ENCODE data around the gene SLC25A13. TPM values are rescaled to one million over a fixed set of nuclear protein-coding genes. Genes with fewer than 3 reads are reported as not detected.

The SLC25A13 gene
- total and polyA plus RNA-seq, 2 experiments from 2014 or later = 32.0 to 37.5 TPM

DNA sequence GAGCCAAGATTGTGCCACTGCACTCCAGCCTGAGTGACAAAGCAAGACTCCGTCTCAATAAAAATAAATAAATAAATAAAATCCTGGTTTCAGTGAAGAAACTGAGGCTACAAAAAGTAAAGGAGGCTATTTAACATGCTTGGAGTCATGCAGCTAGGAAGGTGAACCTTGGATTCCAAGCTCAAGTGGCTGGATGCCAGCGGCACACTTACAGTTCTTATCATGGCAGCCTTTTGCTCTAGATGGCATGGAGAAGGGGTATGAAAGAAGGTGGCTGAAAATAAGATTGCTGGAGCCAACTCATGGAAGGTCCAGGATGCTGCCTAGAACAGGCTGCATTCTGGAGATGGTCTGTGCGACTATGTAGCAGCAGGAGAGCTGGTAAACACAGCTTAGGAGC, 170.0 kb downstream of the SLC25A13 start:
- no peaks in the 10 kb centered on the region for H3K36me3 ChIP-seq
- no peaks in the 10 kb centered on the region for H3K9me3 ChIP-seq (ENCODE audit: low read depth)
- no peaks in the 10 kb centered on the region for H3K27me3 ChIP-seq
- TF ChIP-seq, protein P1, sequence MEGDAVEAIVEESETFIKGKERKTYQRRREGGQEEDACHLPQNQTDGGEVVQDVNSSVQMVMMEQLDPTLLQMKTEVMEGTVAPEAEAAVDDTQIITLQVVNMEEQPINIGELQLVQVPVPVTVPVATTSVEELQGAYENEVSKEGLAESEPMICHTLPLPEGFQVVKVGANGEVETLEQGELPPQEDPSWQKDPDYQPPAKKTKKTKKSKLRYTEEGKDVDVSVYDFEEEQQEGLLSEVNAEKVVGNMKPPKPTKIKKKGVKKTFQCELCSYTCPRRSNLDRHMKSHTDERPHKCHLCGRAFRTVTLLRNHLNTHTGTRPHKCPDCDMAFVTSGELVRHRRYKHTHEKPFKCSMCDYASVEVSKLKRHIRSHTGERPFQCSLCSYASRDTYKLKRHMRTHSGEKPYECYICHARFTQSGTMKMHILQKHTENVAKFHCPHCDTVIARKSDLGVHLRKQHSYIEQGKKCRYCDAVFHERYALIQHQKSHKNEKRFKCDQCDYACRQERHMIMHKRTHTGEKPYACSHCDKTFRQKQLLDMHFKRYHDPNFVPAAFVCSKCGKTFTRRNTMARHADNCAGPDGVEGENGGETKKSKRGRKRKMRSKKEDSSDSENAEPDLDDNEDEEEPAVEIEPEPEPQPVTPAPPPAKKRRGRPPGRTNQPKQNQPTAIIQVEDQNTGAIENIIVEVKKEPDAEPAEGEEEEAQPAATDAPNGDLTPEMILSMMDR (IDR thresholded peaks at IDR 0.05; ENCODE audit: low read depth, low read length) = no peak
- no peak for DNase-seq (ENCODE audit: low read depth in 1 of 2, low spot score in 1 of 2)
- H3K27ac ChIP-seq = no peak overlapping the region
- no peak overlapping the region for H3K4me3 ChIP-seq
- no peaks in the 10 kb centered on the region for H3K4me1 ChIP-seq (ENCODE audit: low read depth)

GRCh38 chr7:96144260-96144526, 177.7 kb downstream of the SLC25A13 start:
- H3K36me3 ChIP-seq = peaks cover 6% of the 10 kb centered on the region
- no peaks in the 10 kb centered on the region for H3K9me3 ChIP-seq (ENCODE audit: low read depth)
- DNase-seq (ENCODE audit: low read depth in 1 of 2, low spot score in 1 of 2) = no peak
- H3K27ac ChIP-seq = no peak overlapping the region
- TF ChIP-seq, protein P1 (IDR thresholded peaks at IDR 0.05; ENCODE audit: low read depth, low read length) = no peak
- no peaks in the 10 kb centered on the region for H3K27me3 ChIP-seq
- no peak overlapping the region for H3K4me3 ChIP-seq
- H3K4me1 ChIP-seq (ENCODE audit: low read depth) = no peaks in the 10 kb centered on the region

GRCh38 chr7:96143495-96144259, 178.2 kb downstream of the SLC25A13 start:
- no peaks in the 10 kb centered on the region for H3K4me1 ChIP-seq (ENCODE audit: low read depth)
- no peak overlapping the region for H3K4me3 ChIP-seq
- TF ChIP-seq, protein P1 (IDR thresholded peaks at IDR 0.05; ENCODE audit: low read depth, low read length) = no peak
- no peak overlapping the region for H3K27ac ChIP-seq
- DNase-seq (ENCODE audit: low read depth in 1 of 2, low spot score in 1 of 2) = no peak
- H3K27me3 ChIP-seq = no peaks in the 10 kb centered on the region
- H3K9me3 ChIP-seq (ENCODE audit: low read depth) = no peaks in the 10 kb centered on the region
- H3K36me3 ChIP-seq = peaks cover 6% of the 10 kb centered on the region

DNA sequence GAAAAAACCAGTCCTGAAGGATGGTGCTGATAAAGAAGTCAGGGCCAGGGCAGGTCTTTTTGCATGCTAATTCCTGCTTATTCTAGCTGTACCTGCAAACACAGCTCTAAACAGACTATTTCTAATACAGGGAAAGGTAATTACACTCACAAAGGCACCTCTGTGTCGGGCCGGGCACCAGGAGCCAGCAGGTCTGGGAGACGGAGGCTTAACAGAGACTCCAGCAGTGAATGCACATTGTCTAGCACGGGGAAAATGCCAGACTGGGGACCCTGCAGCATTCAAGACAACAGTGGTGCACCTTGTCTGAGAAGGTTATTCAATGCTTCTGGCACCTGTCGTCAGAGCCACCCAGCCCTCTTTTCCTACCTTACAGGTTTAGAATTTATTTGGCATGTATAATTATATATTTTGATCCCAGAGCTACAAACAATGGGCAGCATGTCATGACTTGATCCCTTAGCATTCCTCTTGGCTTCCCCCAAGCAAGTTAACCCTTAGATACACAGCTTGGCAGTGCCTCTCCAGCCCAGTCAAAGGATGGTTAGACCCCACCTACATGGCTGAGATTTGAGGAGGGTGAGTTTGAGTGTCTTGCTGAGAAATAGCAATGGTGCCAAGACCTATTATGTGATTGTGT, 185.2 kb downstream of the SLC25A13 start:
- H3K27me3 ChIP-seq = no peaks in the 10 kb centered on the region
- no peaks in the 10 kb centered on the region for H3K4me1 ChIP-seq (ENCODE audit: low read depth)
- H3K9me3 ChIP-seq (ENCODE audit: low read depth) = no peaks in the 10 kb centered on the region
- TF ChIP-seq, protein P1 (IDR thresholded peaks at IDR 0.05; ENCODE audit: low read depth, low read length) = no peak
- H3K36me3 ChIP-seq = no peaks in the 10 kb centered on the region
- no peak overlapping the region for H3K27ac ChIP-seq
- H3K4me3 ChIP-seq = no peak overlapping the region
- no peak for DNase-seq (ENCODE audit: low read depth in 1 of 2, low spot score in 1 of 2)

DNA sequence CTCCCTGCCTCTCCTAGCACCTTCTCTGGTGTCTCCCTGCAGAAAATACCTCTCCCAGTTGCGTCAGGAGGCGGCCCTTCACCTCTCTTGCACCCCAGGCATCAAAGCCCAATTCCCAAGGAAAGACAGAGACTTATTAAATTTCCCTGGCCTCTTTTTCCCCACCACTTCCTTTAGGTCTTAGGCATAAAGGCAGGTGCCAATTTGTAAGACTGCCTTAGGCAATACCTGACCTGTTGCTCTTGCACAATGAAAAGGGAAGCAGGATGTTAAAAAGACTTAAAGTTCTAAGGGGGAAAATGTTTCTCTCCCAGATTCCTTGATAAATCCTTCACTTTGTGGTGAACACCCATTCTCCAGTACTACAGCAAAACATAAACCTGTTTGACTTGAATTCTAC, 186.7 kb downstream of the SLC25A13 start:
- H3K27me3 ChIP-seq = no peaks in the 10 kb centered on the region
- H3K4me1 ChIP-seq (ENCODE audit: low read depth) = no peaks in the 10 kb centered on the region
- no peak overlapping the region for H3K27ac ChIP-seq
- DNase-seq (ENCODE audit: low read depth in 1 of 2, low spot score in 1 of 2) = no peak
- no peaks in the 10 kb centered on the region for H3K9me3 ChIP-seq (ENCODE audit: low read depth)
- no peak overlapping the region for H3K4me3 ChIP-seq
- TF ChIP-seq, protein P1 (IDR thresholded peaks at IDR 0.05; ENCODE audit: low read depth, low read length) = no peak
- no peaks in the 10 kb centered on the region for H3K36me3 ChIP-seq

All from cardiac muscle cell (in vitro differentiated cells and primary cell).